SK-MEL-5 (cell line): ENCODE data around the gene PANK4. TPM values are rescaled to one million over a fixed set of nuclear protein-coding genes. Genes with fewer than 3 reads are reported as not detected.

Experiments
- DNase-seq: peaks from one replicate; pipeline ENCODE4 v3.0.0-alpha.2; 2016; ENCODE audit warnings: low read depth, low spot score
- in situ Hi-C: cut with HindIII; loops from 2 replicates; pipeline ENCODE4 v1.10.0; 2016; ENCODE audit warnings: low sequenced_read_pairs, high pct_unique_total_duplicates, low pct_unique_long_range_greater_than_20kb
- total RNA-seq: library from RNA; depleted of rRNA; stranded (reverse); fragments of >200 nt; shearing (Covaris generic); gene quantifications from 2 replicates; pipeline ENCODE4 v1.2.3, GENCODE V29; 2014

PANK4 gene
- total RNA-seq, 1 experiment from 2014 or later, result 16.2 TPM

- DNase-seq, result no peak
- in situ Hi-C loops, result no loop called here
Measured at GRCh38 chr1:2523191-2523890, 3.1 kb downstream of the PANK4 start.

DNA sequence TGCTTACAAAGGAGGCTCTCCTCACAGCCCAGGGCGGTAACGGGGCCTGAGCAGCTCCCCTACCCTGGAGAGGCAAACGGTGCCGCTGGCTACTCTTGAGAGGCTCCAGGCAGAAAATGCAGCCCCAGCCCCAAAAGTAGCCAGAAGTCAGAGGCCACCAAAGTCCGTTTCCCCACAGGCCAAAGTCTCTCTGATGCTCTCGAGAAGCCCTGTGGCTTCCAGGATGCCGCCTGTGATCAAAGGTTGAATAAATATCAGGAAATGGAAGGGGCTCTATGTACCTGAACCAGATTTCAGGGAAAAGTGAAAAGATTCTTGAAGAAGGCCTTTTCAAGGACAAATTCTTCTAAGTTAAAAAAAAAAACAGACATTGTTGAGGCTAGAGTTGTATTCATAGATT lies 4.2 kb downstream of the PANK4 start:
- in situ Hi-C loops, result no loop called here
- no peak for DNase-seq

GRCh38 chr1:2520806-2521205 lies 5.6 kb downstream of the PANK4 start:
- DNase-seq, result no peak
- in situ Hi-C loops, result no loop called here

- in situ Hi-C loops, result no loop called here
- DNase-seq, result no peak
Measured at GRCh38 chr1:2520206-2520605, 6.2 kb downstream of the PANK4 start.

GRCh38 chr1:2519729-2520128 lies 6.7 kb downstream of the PANK4 start:
- in situ Hi-C loops, result no loop called here

GRCh38 chr1:2519029-2519685 lies 7.2 kb downstream of the PANK4 start:
- no peak for DNase-seq

More at GRCh38 chr1:2519729-2520128, 6.7 kb downstream of the PANK4 start:
- DNase-seq, result no peak

DNA sequence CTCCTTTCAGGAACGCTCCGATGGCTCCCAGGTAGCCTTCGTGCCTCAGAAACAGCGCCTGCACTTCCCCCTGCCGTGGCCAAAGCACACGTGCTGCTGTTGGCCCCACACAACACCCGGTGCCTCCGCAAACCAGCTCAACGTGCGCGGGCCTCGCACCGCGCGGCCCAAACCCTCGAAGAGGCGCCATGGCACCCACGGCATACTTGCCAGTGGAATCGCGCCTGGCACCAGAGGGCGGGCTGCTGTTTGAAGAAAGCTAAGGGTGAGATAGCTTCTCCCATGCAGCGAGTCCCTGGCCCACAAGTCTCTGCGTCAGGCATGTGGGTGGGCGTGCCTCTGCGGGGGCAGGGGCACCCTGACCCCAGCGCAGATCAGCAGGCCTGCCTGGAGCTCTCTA lies 7.9 kb downstream of the PANK4 start:
- DNase-seq, result no peak
- in situ Hi-C loops, result no loop called here

More at GRCh38 chr1:2519029-2519685, 7.2 kb downstream of the PANK4 start:
- in situ Hi-C loops, result no loop called here

DNA sequence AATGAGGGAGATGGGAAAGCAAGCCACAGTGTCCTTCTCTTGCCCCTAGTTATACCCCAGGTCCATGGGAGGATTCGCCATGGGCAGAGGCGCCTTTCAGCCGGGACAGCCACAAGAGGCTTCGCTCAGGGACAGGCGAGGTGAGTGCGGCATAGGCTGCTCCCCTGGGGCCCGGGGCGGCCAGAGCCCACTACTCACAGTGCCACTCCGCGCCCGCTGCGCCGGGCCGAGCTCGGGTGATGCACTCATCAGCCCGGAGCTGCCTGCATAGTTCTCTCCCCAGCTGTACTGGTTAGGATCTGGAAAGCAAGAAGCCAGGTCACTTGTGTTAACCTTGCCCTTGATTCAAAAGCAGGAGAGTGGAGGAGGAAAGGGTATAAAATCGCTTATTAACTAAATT lies 8.4 kb downstream of the PANK4 start:
- in situ Hi-C loops, result no loop called here
- no peak for DNase-seq

DNA sequence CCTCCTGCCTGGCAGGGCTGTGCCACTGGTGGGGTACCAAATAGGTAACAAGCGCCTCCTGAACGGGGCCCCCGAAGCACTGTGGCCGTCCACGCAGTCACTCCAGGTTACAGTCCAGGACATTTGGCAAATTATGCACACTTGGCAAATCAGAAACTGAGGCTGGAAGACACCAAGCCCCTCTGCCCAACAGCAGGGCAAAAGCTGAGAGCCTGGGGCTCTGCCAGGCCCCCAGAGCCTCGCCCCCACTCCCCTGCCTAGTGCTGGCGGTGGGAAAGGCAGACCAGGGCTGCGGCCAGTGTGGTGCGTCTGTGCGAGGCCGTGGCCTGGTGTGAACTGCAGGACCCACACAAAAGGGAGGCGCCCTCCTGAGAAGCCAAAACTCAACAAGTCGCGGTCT lies 9.4 kb downstream of the PANK4 start:
- no peak for DNase-seq
- in situ Hi-C loops, result no loop called here

- DNase-seq, result no peak
- in situ Hi-C loops, result no loop called here
Measured at GRCh38 chr1:2516124-2516523, 10.3 kb downstream of the PANK4 start.

- in situ Hi-C loops, result no loop called here
- DNase-seq, result no peak
Measured at GRCh38 chr1:2515763-2516080, 10.7 kb downstream of the PANK4 start.

GRCh38 chr1:2514863-2515762 lies 11.3 kb downstream of the PANK4 start:
- in situ Hi-C loops, result no loop called here
- DNase-seq, result no peak

DNA sequence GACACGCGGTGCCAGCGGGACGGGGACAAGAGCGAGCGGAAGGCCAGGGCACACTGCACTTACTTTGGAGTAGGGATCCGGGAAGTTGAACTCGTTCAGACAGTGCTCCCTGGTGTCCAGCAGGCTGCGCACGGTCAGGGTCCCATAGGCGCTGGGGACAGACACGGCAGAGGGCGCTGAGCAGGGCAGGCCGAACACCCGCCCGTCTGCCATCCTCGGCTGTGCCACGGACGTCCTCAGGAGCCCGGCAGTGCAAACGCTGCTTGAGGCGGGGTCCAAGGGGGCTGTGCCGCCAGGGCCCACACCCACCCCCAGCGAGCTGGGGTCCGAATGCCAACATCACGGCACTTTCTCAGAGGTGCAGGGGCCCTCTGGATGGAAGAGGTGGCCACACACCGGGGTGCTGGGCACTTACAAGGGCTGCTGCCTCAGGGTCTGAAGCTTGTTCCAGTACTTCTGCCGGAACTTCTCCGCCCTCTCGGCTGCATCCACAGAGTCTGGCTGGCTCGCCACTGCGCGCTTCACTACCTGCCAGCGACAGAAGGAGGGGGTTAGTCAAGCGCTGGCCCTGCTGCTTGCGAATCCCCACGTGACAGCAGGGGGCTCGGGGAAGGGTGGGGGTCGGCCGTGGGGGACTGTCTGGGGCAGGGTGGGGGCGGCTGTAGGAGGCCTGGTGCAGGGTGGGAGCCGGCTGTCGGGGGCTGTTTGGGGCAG lies 12.3 kb downstream of the PANK4 start:
- no peak for DNase-seq
- in situ Hi-C loops, result no loop called here

- in situ Hi-C loops, result no loop called here
Measured at GRCh38 chr1:2512862-2513421, 13.5 kb downstream of the PANK4 start.

DNA sequence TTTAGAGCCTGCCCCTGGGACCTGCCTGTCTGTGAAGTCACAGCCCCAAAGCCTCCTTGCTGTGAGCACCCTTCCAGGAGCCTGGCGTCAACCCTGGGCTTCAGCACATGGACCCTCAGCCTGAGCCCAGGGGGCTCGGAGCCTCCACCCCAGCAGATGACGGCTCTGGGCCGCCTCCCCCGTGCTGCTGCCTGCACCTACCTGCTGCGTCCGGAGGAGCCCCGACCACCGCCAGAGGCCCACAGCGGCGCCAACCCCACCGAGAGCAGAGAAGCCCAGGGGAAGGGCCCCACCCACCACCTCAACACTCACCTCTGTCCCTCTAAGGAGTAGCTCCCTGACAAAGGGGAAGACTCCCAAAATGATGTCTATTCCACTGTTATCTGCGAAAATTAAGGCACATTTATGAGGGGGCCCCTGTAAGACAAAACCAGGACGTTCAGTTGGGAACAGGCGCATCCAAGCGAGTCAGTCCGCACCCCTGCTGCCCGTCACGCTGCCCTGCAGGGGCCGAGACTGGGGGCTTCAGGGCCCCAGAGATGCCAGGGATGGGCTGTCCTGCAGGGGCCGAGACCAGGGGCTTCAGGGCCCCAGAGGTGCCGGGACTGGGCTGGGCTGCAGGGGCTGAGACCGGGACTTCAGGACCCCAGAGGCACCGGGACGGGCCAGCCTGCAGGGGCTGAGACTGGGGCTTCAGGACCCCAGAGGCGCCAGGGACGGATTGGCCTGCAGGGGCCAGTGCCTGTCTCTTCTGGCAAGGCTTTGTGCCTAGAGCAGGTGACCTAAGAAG lies 15.8 kb downstream of the PANK4 start:
- in situ Hi-C loops, result no loop called here
- no peak for DNase-seq

More at GRCh38 chr1:2512862-2513421, 13.5 kb downstream of the PANK4 start:
- DNase-seq, result no peak

DNA sequence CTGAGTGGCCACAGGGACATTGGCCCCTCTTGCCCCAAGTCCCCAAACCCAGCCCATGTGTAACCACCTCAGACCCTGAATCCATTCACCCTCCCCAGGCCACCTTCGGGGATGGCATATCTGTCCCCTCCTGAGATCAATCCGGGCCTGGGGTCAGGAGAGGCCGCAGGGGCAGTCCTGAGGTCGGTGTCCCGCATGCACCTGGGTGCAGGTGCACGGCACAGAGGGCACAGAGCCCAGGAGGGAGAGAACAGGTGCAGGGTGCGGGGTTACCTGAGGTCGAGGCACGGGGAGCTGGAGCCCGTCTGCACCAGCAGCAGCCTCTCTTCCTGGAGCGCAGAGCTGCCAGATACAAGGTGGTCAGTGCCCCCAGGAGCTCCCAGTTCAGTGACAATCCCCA lies 16.8 kb downstream of the PANK4 start:
- DNase-seq, result no peak
- in situ Hi-C loops, result no loop called here

DNA sequence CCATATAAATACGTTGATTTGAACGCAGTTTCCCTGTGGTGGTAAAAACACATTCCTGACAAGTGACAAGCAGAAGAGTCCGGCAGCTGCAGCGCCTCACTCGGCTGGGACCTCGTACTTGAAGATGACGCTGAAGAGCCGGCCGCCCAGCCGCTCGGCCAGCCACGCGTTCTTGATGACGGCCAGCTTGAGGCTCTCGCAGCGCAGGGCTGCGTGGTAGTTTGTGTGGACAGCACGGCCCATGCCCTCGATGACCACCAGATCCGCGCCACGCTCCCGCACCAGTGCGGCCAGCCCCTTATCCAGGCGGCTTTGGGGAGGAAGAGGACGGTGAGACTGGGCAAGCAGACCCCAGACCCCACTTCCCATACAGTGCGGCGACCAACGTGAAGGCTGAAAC lies 17.6 kb downstream of the PANK4 start:
- no peak for DNase-seq
- in situ Hi-C loops, result no loop called here
